ENCODE measurements around the gene LENG8. TPM values are rescaled to one million over a fixed set of nuclear protein-coding genes. Genes with fewer than 3 reads are reported as not detected.

The LENG8 gene
- total RNA-seq, 1 donor from 2014 or later = 193 TPM

DNA sequence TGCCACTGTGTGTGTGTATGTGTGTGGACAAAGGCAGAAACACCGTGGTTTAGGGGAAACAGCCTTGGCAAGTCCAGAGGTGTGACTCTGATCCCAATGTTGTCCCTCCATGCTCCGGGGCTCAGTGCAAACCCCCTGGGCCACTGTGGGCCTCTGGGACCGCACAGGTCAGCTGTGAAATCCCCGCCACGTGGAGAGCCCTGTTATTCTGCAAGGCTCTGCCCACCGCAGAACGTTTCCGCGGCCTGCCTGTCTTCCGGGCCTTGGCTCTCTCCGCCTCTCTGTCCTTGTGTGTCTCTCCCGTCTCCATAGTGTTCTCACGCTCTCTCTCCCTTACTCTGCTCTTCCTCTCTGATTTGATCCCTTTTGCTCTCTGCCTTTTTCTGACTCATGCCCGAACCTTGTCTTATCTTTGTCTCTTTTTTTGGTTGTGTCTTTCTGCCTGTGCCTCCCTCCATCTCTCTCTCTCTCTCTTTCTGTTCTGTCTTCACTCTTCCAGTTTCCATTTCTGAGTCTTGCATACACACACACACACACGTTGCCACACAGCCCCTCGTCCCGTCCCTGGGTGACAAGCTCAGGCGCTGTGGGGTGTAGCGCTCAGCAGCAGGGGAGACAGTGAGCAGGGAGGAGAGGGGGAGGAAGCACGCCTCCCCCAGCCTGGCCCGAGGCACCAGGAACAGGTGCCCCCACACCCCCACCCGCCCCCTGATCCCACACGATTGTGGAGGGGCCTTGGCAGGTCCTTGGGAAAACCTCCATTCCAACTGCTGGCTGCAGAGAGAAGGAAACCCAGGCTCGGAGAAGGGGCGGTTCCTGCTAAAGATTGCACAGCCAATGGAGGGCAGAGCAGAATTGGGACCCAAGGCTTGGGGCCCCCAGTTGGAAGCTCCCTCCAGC lies 30.7 kb upstream of the LENG8 start:
- Mint-ChIP-seq H3K9me3 (ENCODE audit: unreplicated experiment) (no peaks in the 10 kb centered on the region), H3K4me3 (ENCODE audit: unreplicated experiment) (peak overlapping the region; percentile 0), H3K36me3 (ENCODE audit: low read depth, unreplicated experiment) (no peaks in the 10 kb centered on the region), H3K27me3 (ENCODE audit: low read depth, unreplicated experiment) (peaks cover 17% of the 10 kb centered on the region), H3K27ac (ENCODE audit: unreplicated experiment) (peak overlapping the region; percentile 50), H3K4me1 (ENCODE audit: low read depth, unreplicated experiment) (peaks cover 12% of the 10 kb centered on the region)
- H3K4me2 ChIP-seq (ENCODE audit: low read length) = peak overlapping the region; percentile 72
- peaks cover 3% of the 10 kb centered on the region for H3K9me3 ChIP-seq (ENCODE audit: insufficient read depth, low read depth, low read length)
- no peaks in the 10 kb centered on the region for H3K36me3 ChIP-seq (ENCODE audit: insufficient read depth, low read length)
- H3K27me3 ChIP-seq (ENCODE audit: insufficient read depth, low read length) = peaks cover 41% of the 10 kb centered on the region
- no peaks in the 10 kb centered on the region for H4K20me1 ChIP-seq (ENCODE audit: insufficient read depth, low read length)
- H3K9ac ChIP-seq (ENCODE audit: low read length) = no peak overlapping the region
- DNase-seq (ENCODE audit: low read depth) (peak; percentile 22), FAIRE-seq (no peak)
- H2AFZ ChIP-seq (ENCODE audit: low read depth, low read length) = peak overlapping the region; percentile 56
- no peaks in the 10 kb centered on the region for H3K79me2 ChIP-seq (ENCODE audit: insufficient read depth, low read length)
- H3K4me1 ChIP-seq (ENCODE audit: insufficient read depth, low read length) = no peaks in the 10 kb centered on the region
- no peak for TF ChIP-seq EZH2 (IDR thresholded peaks at IDR 0.05; ENCODE audit: insufficient read depth, low read length)
- TF ChIP-seq, protein P1, sequence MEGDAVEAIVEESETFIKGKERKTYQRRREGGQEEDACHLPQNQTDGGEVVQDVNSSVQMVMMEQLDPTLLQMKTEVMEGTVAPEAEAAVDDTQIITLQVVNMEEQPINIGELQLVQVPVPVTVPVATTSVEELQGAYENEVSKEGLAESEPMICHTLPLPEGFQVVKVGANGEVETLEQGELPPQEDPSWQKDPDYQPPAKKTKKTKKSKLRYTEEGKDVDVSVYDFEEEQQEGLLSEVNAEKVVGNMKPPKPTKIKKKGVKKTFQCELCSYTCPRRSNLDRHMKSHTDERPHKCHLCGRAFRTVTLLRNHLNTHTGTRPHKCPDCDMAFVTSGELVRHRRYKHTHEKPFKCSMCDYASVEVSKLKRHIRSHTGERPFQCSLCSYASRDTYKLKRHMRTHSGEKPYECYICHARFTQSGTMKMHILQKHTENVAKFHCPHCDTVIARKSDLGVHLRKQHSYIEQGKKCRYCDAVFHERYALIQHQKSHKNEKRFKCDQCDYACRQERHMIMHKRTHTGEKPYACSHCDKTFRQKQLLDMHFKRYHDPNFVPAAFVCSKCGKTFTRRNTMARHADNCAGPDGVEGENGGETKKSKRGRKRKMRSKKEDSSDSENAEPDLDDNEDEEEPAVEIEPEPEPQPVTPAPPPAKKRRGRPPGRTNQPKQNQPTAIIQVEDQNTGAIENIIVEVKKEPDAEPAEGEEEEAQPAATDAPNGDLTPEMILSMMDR (IDR thresholded peaks at IDR 0.05; ENCODE audit: insufficient read depth, low read depth, low read length) = no peak
- no peak overlapping the region for H3K27ac ChIP-seq (ENCODE audit: low read depth, low read length)
- no peak overlapping the region for H3K4me3 ChIP-seq (ENCODE audit: insufficient read depth, low read depth, low read length)

DNA sequence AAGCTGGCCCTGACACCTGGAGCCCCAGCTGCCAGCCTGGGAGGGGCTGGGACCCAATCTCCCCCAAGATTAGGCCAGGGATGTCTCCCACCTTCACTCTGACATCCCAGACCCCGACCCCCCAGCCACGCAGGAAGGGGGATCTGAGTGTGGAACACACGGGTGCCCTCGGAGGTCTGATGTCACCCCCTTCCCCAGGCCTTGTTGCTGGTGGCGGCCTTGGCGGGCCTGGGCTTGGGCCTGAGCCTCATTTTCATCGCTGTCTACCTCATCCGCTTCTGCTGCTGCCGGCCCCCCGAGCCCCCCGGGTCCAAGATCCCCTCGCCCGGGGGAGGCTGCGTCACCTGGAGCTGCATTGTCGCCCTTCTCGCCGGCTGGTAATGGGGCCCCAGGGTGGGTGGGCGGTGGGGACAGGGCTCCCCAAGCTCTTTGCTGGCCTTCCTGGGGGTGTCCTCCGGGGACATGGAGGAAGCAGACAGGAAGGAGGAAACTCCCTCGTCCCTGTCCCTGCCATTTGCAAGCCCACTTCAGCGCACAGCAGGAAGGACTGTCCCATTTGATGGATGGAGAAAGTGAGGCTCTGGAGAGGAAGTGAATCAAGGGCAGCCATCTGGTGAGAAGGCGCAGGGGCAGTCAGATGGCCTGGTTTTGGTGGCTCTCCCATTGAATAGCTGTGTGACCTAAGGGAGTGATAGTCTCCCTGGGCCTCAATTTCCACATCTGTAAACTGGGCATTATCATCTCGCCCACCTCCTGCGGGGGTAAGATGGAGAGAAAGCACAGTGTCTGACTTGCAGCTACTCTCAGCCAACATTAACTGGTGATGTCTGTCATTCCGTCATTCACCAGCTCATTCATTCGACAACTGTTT lies 29.8 kb upstream of the LENG8 start:
- Histone ChIP-seq H4K20me1 (ENCODE audit: insufficient read depth, low read length) (no peaks in the 10 kb centered on the region), H3K4me1 (ENCODE audit: insufficient read depth, low read length) (no peaks in the 10 kb centered on the region), H3K27ac (ENCODE audit: low read depth, low read length) (no peak overlapping the region), H3K27me3 (ENCODE audit: insufficient read depth, low read length) (peaks cover 41% of the 10 kb centered on the region), H3K9ac (ENCODE audit: low read length) (no peak overlapping the region), H3K36me3 (ENCODE audit: insufficient read depth, low read length) (no peaks in the 10 kb centered on the region), H3K4me2 (ENCODE audit: low read length) (no peak overlapping the region), H3K4me3 (ENCODE audit: insufficient read depth, low read depth, low read length) (no peak overlapping the region), H2AFZ (ENCODE audit: low read depth, low read length) (no peak overlapping the region), H3K79me2 (ENCODE audit: insufficient read depth, low read length) (no peaks in the 10 kb centered on the region), H3K9me3 (ENCODE audit: insufficient read depth, low read depth, low read length) (peaks cover 3% of the 10 kb centered on the region)
- DNase-seq (ENCODE audit: low read depth) (no peak), FAIRE-seq (no peak)
- H3K4me3 Mint-ChIP-seq (ENCODE audit: unreplicated experiment) = peak overlapping the region; percentile 56
- peak overlapping the region; percentile 83 for H3K27ac Mint-ChIP-seq (ENCODE audit: unreplicated experiment)
- no peaks in the 10 kb centered on the region for H3K36me3 Mint-ChIP-seq (ENCODE audit: low read depth, unreplicated experiment)
- no peaks in the 10 kb centered on the region for H3K9me3 Mint-ChIP-seq (ENCODE audit: unreplicated experiment)
- peaks cover 14% of the 10 kb centered on the region for H3K27me3 Mint-ChIP-seq (ENCODE audit: low read depth, unreplicated experiment)
- peaks cover 12% of the 10 kb centered on the region for H3K4me1 Mint-ChIP-seq (ENCODE audit: low read depth, unreplicated experiment)
- no peak for TF ChIP-seq EZH2 (IDR thresholded peaks at IDR 0.05; ENCODE audit: insufficient read depth, low read length)
- TF ChIP-seq, protein P1 (IDR thresholded peaks at IDR 0.05; ENCODE audit: insufficient read depth, low read depth, low read length) = no peak

Data from astrocyte (in vitro differentiated cells and primary cell).